WTC11 (cell line): ENCODE results near the gene ATXN10. TPM values are rescaled to one million over a fixed set of nuclear protein-coding genes. Genes with fewer than 3 reads are reported as not detected.

Experiments
- ATAC-seq: fragments of 200-7000 bp; cut with Tn5 transposase; 2 replicates; pipeline ENCODE4 v1.10.0; 2021; ENCODE audit warnings: mild to moderate bottlenecking, moderate library complexity
- CTCF ChIA-PET: fragments of 300-600 bp; sonication (Branson Sonifier 250); formaldehyde crosslinking; loops from one replicate; lab custom pipeline; 2021; ENCODE audit warnings: antibody characterized with exemption; lab: Charles Lee
- POLR2A ChIA-PET: fragments of 350-600 bp; sonication (Branson Sonifier 250); formaldehyde crosslinking; loops from one replicate; lab custom pipeline; 2021; ENCODE audit warnings: antibody characterized with exemption; lab: Charles Lee
- DNase-seq: peaks from one replicate; pipeline ENCODE4 v3.0.0; 2021; ENCODE audit warnings: low spot score
- H3K27ac Mint-ChIP-seq: 2 replicates; pipeline ENCODE4 v1.8.0; 2021; ENCODE audit warnings: mixed read lengths
- H3K27me3 Mint-ChIP-seq: 2 replicates; pipeline ENCODE4 v1.8.0; 2021; ENCODE audit warnings: low read depth, mild to moderate bottlenecking, moderate library complexity, mixed read lengths
- H3K36me3 Mint-ChIP-seq: 2 replicates; pipeline ENCODE4 v1.8.0; 2021; ENCODE audit warnings: mixed read lengths
- H3K4me1 Mint-ChIP-seq: 2 replicates; pipeline ENCODE4 v1.8.0; 2022; ENCODE audit warnings: mixed read lengths
- H3K4me3 Mint-ChIP-seq: 2 replicates; pipeline ENCODE4 v1.8.0; 2021; ENCODE audit warnings: mild to moderate bottlenecking, moderate library complexity, mixed read lengths
- H3K9me3 Mint-ChIP-seq: 2 replicates; pipeline ENCODE4 v1.8.0; 2021; ENCODE audit warnings: mixed read lengths
- AFF4 ChIP-seq: sonication (generic); formaldehyde crosslinking; IDR thresholded peaks from 2 replicates; pipeline ENCODE4 v1.8.1; 2023; ENCODE audit warnings: mild to moderate bottlenecking, missing genetic modification reagents, borderline replicate concordance
- ATF6 ChIP-seq: sonication (generic); formaldehyde crosslinking; IDR thresholded peaks from 2 replicates; pipeline ENCODE4 v1.8.1; 2023; ENCODE audit warnings: mild to moderate bottlenecking, missing genetic modification reagents
- E2F5 ChIP-seq: sonication (generic); formaldehyde crosslinking; IDR thresholded peaks from 2 replicates; pipeline ENCODE4 v1.8.1; 2022; ENCODE audit warnings: mild to moderate bottlenecking, moderate library complexity, missing genetic modification reagents
- ESRRA ChIP-seq: sonication (generic); formaldehyde crosslinking; IDR thresholded peaks from 2 replicates; pipeline ENCODE4 v1.8.1; 2022; ENCODE audit warnings: mild to moderate bottlenecking, missing genetic modification reagents, borderline replicate concordance
- ETV6 ChIP-seq: sonication (generic); formaldehyde crosslinking; IDR thresholded peaks from 2 replicates; pipeline ENCODE4 v1.8.1; 2022; ENCODE audit warnings: mild to moderate bottlenecking, missing genetic modification reagents
- FOXJ3 ChIP-seq: sonication (generic); formaldehyde crosslinking; IDR thresholded peaks from 2 replicates; pipeline ENCODE4 v1.9.0; 2021; ENCODE audit warnings: missing genetic modification reagents, mild to moderate bottlenecking, borderline replicate concordance
- FOXP4 ChIP-seq: sonication (generic); formaldehyde crosslinking; IDR thresholded peaks from 2 replicates; pipeline ENCODE4 v1.8.0; 2022; ENCODE audit warnings: mild to moderate bottlenecking, missing genetic modification reagents
- GTF2I ChIP-seq: fragments of 250-450 bp; sonication (Bioruptor Pico); conservative IDR thresholded peaks from 2 replicates; pipeline ENCODE4 v1.4.0; 2021; ENCODE audit warnings: mild to moderate bottlenecking
- IRF1 ChIP-seq: sonication (generic); formaldehyde crosslinking; IDR thresholded peaks from 2 replicates; pipeline ENCODE4 v1.8.0; 2023; ENCODE audit warnings: missing genetic modification reagents
- JUN ChIP-seq: sonication (generic); formaldehyde crosslinking; IDR thresholded peaks from 2 replicates; pipeline ENCODE4 v1.8.0; 2023; ENCODE audit warnings: mild to moderate bottlenecking, missing genetic modification reagents
- NFE2L1 ChIP-seq: sonication (generic); formaldehyde crosslinking; IDR thresholded peaks from 2 replicates; pipeline ENCODE4 v1.8.1; 2023; ENCODE audit warnings: missing genetic modification reagents
- SMAD4 ChIP-seq: sonication (generic); formaldehyde crosslinking; IDR thresholded peaks from 2 replicates; pipeline ENCODE4 v1.8.0; 2022; ENCODE audit warnings: mild to moderate bottlenecking, missing genetic modification reagents
- TEAD1 ChIP-seq: sonication (generic); formaldehyde crosslinking; IDR thresholded peaks from 2 replicates; pipeline ENCODE4 v1.8.0; 2022; ENCODE audit warnings: mild to moderate bottlenecking, missing genetic modification reagents
- USF2 ChIP-seq: sonication (generic); formaldehyde crosslinking; IDR thresholded peaks from 2 replicates; pipeline ENCODE4 v1.8.1; 2023; ENCODE audit warnings: mild to moderate bottlenecking, missing genetic modification reagents, moderate library complexity
- ZNF281 ChIP-seq: sonication (generic); formaldehyde crosslinking; IDR thresholded peaks from 2 replicates; pipeline ENCODE4 v1.8.0; 2023; ENCODE audit warnings: mild to moderate bottlenecking, missing genetic modification reagents
- ZNF671 ChIP-seq: fragments of 250-450 bp; sonication (Bioruptor Pico); IDR thresholded peaks from 2 replicates; pipeline ENCODE4 v1.8.0; 2021; ENCODE audit warnings: mild to moderate bottlenecking
- total RNA-seq: library from RNA; stranded (reverse); gene quantifications from 3 replicates; pipeline ENCODE4 v1.2.3, GENCODE V29; 2021

The ATXN10 gene
- total RNA-seq, 1 experiment from 2014 or later: 185 TPM

GRCh38 chr22:45656577-45656976, 15.1 kb upstream of the ATXN10 start:
- DNase-seq: no peak
- no peak overlapping the region for H3K4me3 Mint-ChIP-seq
- no peak for ATAC-seq
- H3K9me3 Mint-ChIP-seq: no peaks in the 10 kb centered on the region
- H3K27ac Mint-ChIP-seq: no peak overlapping the region
- H3K27me3 Mint-ChIP-seq: peaks cover 2% of the 10 kb centered on the region; the same call in 1 of the 2 replicates
- POLR2A ChIA-PET: no interaction called here
- CTCF ChIA-PET: no interaction called here
- no peak for TF ChIP-seq ZNF671 (CRISPR knock-in tag)
- no peak for TF ChIP-seq E2F5 (CRISPR knock-in tag)
- no peak for TF ChIP-seq TEAD1 (CRISPR knock-in tag)
- no peak for TF ChIP-seq JUN (CRISPR knock-in tag)
- no peak for TF ChIP-seq ZNF281 (CRISPR knock-in tag)
- TF ChIP-seq FOXJ3: no peak
- no peak for TF ChIP-seq AFF4 (CRISPR knock-in tag)
- TF ChIP-seq GTF2I: no peak
- TF ChIP-seq FOXP4: no peak
- no peak for TF ChIP-seq ESRRA
- TF ChIP-seq ATF6 (CRISPR knock-in tag): no peak
- no peak for TF ChIP-seq ETV6 (CRISPR knock-in tag)
- no peak for TF ChIP-seq USF2 (CRISPR knock-in tag)
- no peak for TF ChIP-seq IRF1 (CRISPR knock-in tag)
- TF ChIP-seq NFE2L1: no peak
- TF ChIP-seq SMAD4 (CRISPR knock-in tag): no peak
- H3K4me1 Mint-ChIP-seq: no peaks in the 10 kb centered on the region
- no peaks in the 10 kb centered on the region for H3K36me3 Mint-ChIP-seq
